Neutrophil (primary cell): Measurements from ENCODE around the gene COPZ2.
A peak's percentile ranks its signal among the peaks of the same experiment; 100 is the strongest.

ENCODE experiments used
- H3K27ac ChIP-seq: fragments of 200-600 bp; sonication (generic); 2 replicates; pipeline ENCODE4 v1.5.1; 2016; ENCODE audit warnings: mild to moderate bottlenecking, moderate library complexity
- H3K27me3 ChIP-seq: fragments of 200-600 bp; sonication (generic); 2 replicates; pipeline ENCODE4 v1.6.0; 2016; ENCODE audit warnings: mild to moderate bottlenecking
- H3K36me3 ChIP-seq: fragments of 200-600 bp; sonication (generic); 2 replicates; pipeline ENCODE4 v1.5.1; 2017
- H3K4me1 ChIP-seq, 2 experiments: fragments of 200-600 bp in 1 of 2; sonication (generic) in 1 of 2; 1 replicate in 1 of 2; 2 replicates in 1 of 2; pipeline versions ENCODE4 v1.5.1 to v1.6.1; 2013 to 2016; ENCODE audit warnings: low read depth in 1 of 2, low read length in 1 of 2, mild to moderate bottlenecking in 1 of 2, moderate library complexity in 1 of 2; ENCODE audit not compliant: control insufficient read depth in 1 of 2, insufficient read depth in 1 of 2
- H3K4me3 ChIP-seq, 2 experiments: fragments of 200-600 bp in 1 of 2; sonication (generic) in 1 of 2; 1 replicate in 1 of 2; 2 replicates in 1 of 2; pipeline ENCODE4 v1.5.1; 2013 to 2016; ENCODE audit warnings: low read depth in 1 of 2, low read length in 1 of 2, mild to moderate bottlenecking in 1 of 2, moderate library complexity in 1 of 2
- H3K9me3 ChIP-seq: fragments of 200-600 bp; sonication (generic); 2 replicates; pipeline ENCODE4 v1.5.1; 2016
- CTCF ChIP-seq: fragments of 200-600 bp; sonication (generic); IDR thresholded peaks from 2 replicates; pipeline ENCODE4 v1.5.1; 2016; ENCODE audit warnings: antibody characterized with exemption

The COPZ2 gene

GRCh38 chr17:48031966-48032365, 5.6 kb downstream of the COPZ2 start:
- peaks cover 99% of the 10 kb centered on the region for H3K27me3 ChIP-seq
- H3K9me3 ChIP-seq = no peaks in the 10 kb centered on the region
- TF ChIP-seq CTCF = no peak
- peaks cover 2 to 4% of the 10 kb centered on the region in 2 experiments for H3K4me1 ChIP-seq
- no peaks in the 10 kb centered on the region for H3K36me3 ChIP-seq
- H3K27ac ChIP-seq = no peak overlapping the region
- no peak overlapping the region for H3K4me3 ChIP-seq

- Histone ChIP-seq H3K27ac (no peak overlapping the region), H3K36me3 (no peaks in the 10 kb centered on the region), H3K4me3 (no peak overlapping the region), H3K27me3 (peaks cover 98% of the 10 kb centered on the region), H3K9me3 (no peaks in the 10 kb centered on the region), H3K4me1 (peaks cover 8 to 10% of the 10 kb centered on the region in 2 experiments)
- no peak for TF ChIP-seq CTCF
Measured at GRCh38 chr17:48030531-48030930, 7.1 kb downstream of the COPZ2 start.

- H3K9me3 ChIP-seq = no peaks in the 10 kb centered on the region
- no peak for TF ChIP-seq CTCF
- H3K27me3 ChIP-seq = peaks cover 94% of the 10 kb centered on the region
- no peak overlapping the region for H3K4me3 ChIP-seq
- no peaks in the 10 kb centered on the region for H3K36me3 ChIP-seq
- H3K4me1 ChIP-seq = peaks cover 24 to 27% of the 10 kb centered on the region in 2 experiments
- no peak overlapping the region for H3K27ac ChIP-seq
Measured at GRCh38 chr17:48028736-48029135, 8.9 kb downstream of the COPZ2 start.

- no peak for TF ChIP-seq CTCF
- H3K27me3 ChIP-seq = peaks cover 94% of the 10 kb centered on the region
- no peak overlapping the region for H3K27ac ChIP-seq
- H3K4me1 ChIP-seq = peaks cover 29 to 39% of the 10 kb centered on the region in 2 experiments
- no peaks in the 10 kb centered on the region for H3K36me3 ChIP-seq
- no peaks in the 10 kb centered on the region for H3K9me3 ChIP-seq
- H3K4me3 ChIP-seq = no peak overlapping the region
Measured at GRCh38 chr17:48027322-48027981, 10.1 kb downstream of the COPZ2 start.

- Histone ChIP-seq H3K36me3 (no peaks in the 10 kb centered on the region), H3K4me3 (no peak overlapping the region), H3K27me3 (peaks cover 92% of the 10 kb centered on the region), H3K9me3 (no peaks in the 10 kb centered on the region), H3K27ac (no peak overlapping the region), H3K4me1 (peaks cover 36 to 47% of the 10 kb centered on the region in 2 experiments)
- TF ChIP-seq CTCF = peak; percentile 63
Measured at GRCh38 chr17:48026502-48027321, 10.9 kb downstream of the COPZ2 start.
